ENCODE results near the gene CCT7. TPM values are rescaled to one million over a fixed set of nuclear protein-coding genes. Genes with fewer than 3 reads are reported as not detected.

Gene CCT7
- total and polyA plus RNA-seq, 2 of the 8 experiments (the other 6 are each of a cell fraction or from before 2014, with no cell fraction given): 440 to 474 TPM

GRCh38 chr2:73260338-73260984 lies 26.4 kb downstream of the CCT7 start:
- Histone ChIP-seq H3K4me3 (ENCODE audit: extremely low read depth in 1 of 4, insufficient read depth in 2 of 4, low read depth in 3 of 4, low read length in 4 of 4) (no peak overlapping the region), H4K91ac (replicated peaks; ENCODE audit: insufficient read length, low read length) (no peak overlapping the region), H3K23me2 (ENCODE audit: low read depth, low read length) (no peaks in the 10 kb centered on the region; the same call in 1 of the 2 replicates), H2BK20ac (ENCODE audit: low read length) (no peak overlapping the region), H2BK5ac (ENCODE audit: low read depth, low read length) (no peak overlapping the region), H2BK12ac (ENCODE audit: low read depth, low read length) (no peak overlapping the region), H3K23ac (ENCODE audit: insufficient read length) (no peak overlapping the region), H3K18ac (ENCODE audit: extremely low read depth, low read length) (no peak overlapping the region), H3K14ac (ENCODE audit: insufficient read length) (no peak overlapping the region), H3K4me2 (ENCODE audit: insufficient read depth in 1 of 2, low read depth in 2 of 2, low read length in 2 of 2) (no peak overlapping the region), H3K9ac (replicated peaks in 1 of 4; ENCODE audit: extremely low read depth in 1 of 4, low read depth in 3 of 4, low read length in 3 of 4) (no peak overlapping the region), H3K27ac (ENCODE audit: low read depth, low read length) (no peak overlapping the region), H3K79me2 (ENCODE audit: control insufficient read depth in 1 of 2, insufficient read depth in 2 of 2, low read length in 2 of 2) (no peaks in the 10 kb centered on the region), H2BK120ac (replicated peaks; ENCODE audit: low read depth, low read length) (no peak overlapping the region), H4K20me1 (replicated peaks in 1 of 2; ENCODE audit: control insufficient read depth in 1 of 2, insufficient read depth in 2 of 2, low read length in 2 of 2) (peaks cover 12 to 18% of the 10 kb centered on the region in 2 experiments), H2AFZ (ENCODE audit: low read length) (no peak overlapping the region), H4K8ac (ENCODE audit: extremely low read depth, insufficient read depth, low read length) (no peak overlapping the region; the same call in 1 of the 2 replicates), H4K5ac (ENCODE audit: insufficient read length, low read depth, low read length) (no peak overlapping the region), H2BK15ac (ENCODE audit: low read length) (no peak overlapping the region), H3K36me3 (ENCODE audit: control insufficient read depth in 2 of 4, insufficient read depth in 4 of 4, low read length in 3 of 4) (peaks cover 3 to 20% (median 8%) of the 10 kb centered on the region in 4 experiments; a peak in 5 of 8 replicates), H3K4ac (replicated peaks; ENCODE audit: insufficient read length, low read depth, low read length) (no peak overlapping the region), H3K27me3 (replicated peaks in 1 of 4; ENCODE audit: control insufficient read depth in 3 of 4, extremely low read depth in 1 of 4, insufficient read depth in 3 of 4, low read length in 3 of 4) (no peaks in the 10 kb centered on the region), H2AK5ac (ENCODE audit: low read depth, low read length) (no peak overlapping the region), H3K79me1 (ENCODE audit: low read depth, low read length) (no peaks in the 10 kb centered on the region), H3K56ac (replicated peaks; ENCODE audit: insufficient read length, low read depth, low read length) (no peak overlapping the region), H3K4me1 (replicated peaks in 1 of 4; ENCODE audit: control insufficient read depth in 3 of 4, insufficient read depth in 4 of 4, low read length in 3 of 4) (peaks cover 0 to 6% (median 3%) of the 10 kb centered on the region in 4 experiments; a peak in 3 of 7 replicates), H3K9me3 (ENCODE audit: insufficient read depth in 2 of 2, low read depth in 1 of 2, low read length in 1 of 2) (no peaks in the 10 kb centered on the region)
- CTCF ChIA-PET (ENCODE audit: partially characterized antibody): interaction anchor here (0.8 to 7.0 kb wide), 11 partner anchors 8 to 180 kb away, joined by 3 to 51 read pairs (median 7); partner anchors contain the start of genes CCT7, EGR4, PRADC1 and SMYD5
- WGBS, 2 experiments (ENCODE audit: extremely low coverage in 1 of 2, insufficient coverage in 1 of 2, insufficient read length in 1 of 2, insufficient replicate concordance in 2 of 2, low coverage in 1 of 2, low lambda C conversion rate in 2 of 2, missing lambda C conversion rate in 1 of 2): 65% methylated on average over 17 of the region's 17 CpGs; no CpG with 5 or more reads in 1 of the 2 experiments
- DNase-seq (ENCODE audit: low read depth in 1 of 2, low spot score in 2 of 2) (peak in 1 of 2 experiments; percentile 80), FAIRE-seq (peak; percentile 36)
- POLR2A ChIA-PET (ENCODE audit: partially characterized antibody): interaction anchor here (0.9 to 5.1 kb wide), 2 partner anchors 8 to 24 kb away, joined by 3 to 53 read pairs; partner anchors contain the start of genes CCT7 and PRADC1
- TF ChIP-seq SIN3A (conservative IDR thresholded peaks at IDR 0.05 in 1 of 2, IDR thresholded peaks at IDR 0.05 in 1 of 2; ENCODE audit: low read depth in 1 of 2, low read length in 2 of 2) (0 out of 4 replicates have a peak, but pooled peaks of 1 of the 2 experiments have one; percentile 35), GTF2F1 (IDR thresholded peaks at IDR 0.05; ENCODE audit: borderline replicate concordance, low read depth, low read length) (no peak), TBP (IDR thresholded peaks at IDR 0.05; ENCODE audit: low read depth, low read length) (no peak), KDM5A (IDR thresholded peaks at IDR 0.05; ENCODE audit: low read length) (no peak), RXRA (IDR thresholded peaks at IDR 0.05; ENCODE audit: insufficient read depth, low read depth, low read length) (no peak), USF2 (IDR thresholded peaks at IDR 0.05; ENCODE audit: low read length) (no peak), CTBP2 (IDR thresholded peaks at IDR 0.05; ENCODE audit: borderline replicate concordance, insufficient read depth, insufficient read length, low read length) (no peak), SRF (IDR thresholded peaks at IDR 0.05; ENCODE audit: low read depth, low read length) (no peak), CBX5 (IDR thresholded peaks at IDR 0.05; ENCODE audit: low read depth, low read length) (no peak), CEBPB (IDR thresholded peaks at IDR 0.05; ENCODE audit: low read depth, low read length) (no peak)

All from H1 (cell line).